T-helper 1 cell treated with Interleukin-12 subunit alpha and Interleukin-12 subunit beta and Interleukin-4 antibody, amounts not matched to agents 30 μg/mL and 1 μg/mL, for 36 hours (primary cell): Measurements from ENCODE around the gene EIF4E1B.

Source experiments
- H3K27ac Mint-ChIP-seq: one replicate; pipeline ENCODE4 v1.8.0; 2021; ENCODE audit warnings: mild to moderate bottlenecking, mixed read lengths
- H3K27me3 Mint-ChIP-seq: one replicate; pipeline ENCODE4 v1.8.0; 2021; ENCODE audit warnings: low read depth, mixed read lengths
- H3K36me3 Mint-ChIP-seq: one replicate; pipeline ENCODE4 v1.8.0; 2021; ENCODE audit warnings: low read depth, mixed read lengths
- H3K4me1 Mint-ChIP-seq: one replicate; pipeline ENCODE4 v1.8.0; 2021; ENCODE audit warnings: low read depth, mixed read lengths
- H3K4me3 Mint-ChIP-seq: one replicate; pipeline ENCODE4 v1.8.0; 2021; ENCODE audit warnings: mild to moderate bottlenecking, moderate library complexity, mixed read lengths
- H3K9me3 Mint-ChIP-seq: one replicate; pipeline ENCODE4 v1.8.0; 2021; ENCODE audit warnings: mixed read lengths

EIF4E1B gene

GRCh38 chr5:176654856-176655255, 24.4 kb downstream of the EIF4E1B start:
- H3K27me3 Mint-ChIP-seq = no peaks in the 10 kb centered on the region
- no peaks in the 10 kb centered on the region for H3K9me3 Mint-ChIP-seq
- H3K4me1 Mint-ChIP-seq = peaks cover 43% of the 10 kb centered on the region
- H3K36me3 Mint-ChIP-seq = peaks cover 21% of the 10 kb centered on the region
- H3K4me3 Mint-ChIP-seq = no peak overlapping the region
- no peak overlapping the region for H3K27ac Mint-ChIP-seq

DNA sequence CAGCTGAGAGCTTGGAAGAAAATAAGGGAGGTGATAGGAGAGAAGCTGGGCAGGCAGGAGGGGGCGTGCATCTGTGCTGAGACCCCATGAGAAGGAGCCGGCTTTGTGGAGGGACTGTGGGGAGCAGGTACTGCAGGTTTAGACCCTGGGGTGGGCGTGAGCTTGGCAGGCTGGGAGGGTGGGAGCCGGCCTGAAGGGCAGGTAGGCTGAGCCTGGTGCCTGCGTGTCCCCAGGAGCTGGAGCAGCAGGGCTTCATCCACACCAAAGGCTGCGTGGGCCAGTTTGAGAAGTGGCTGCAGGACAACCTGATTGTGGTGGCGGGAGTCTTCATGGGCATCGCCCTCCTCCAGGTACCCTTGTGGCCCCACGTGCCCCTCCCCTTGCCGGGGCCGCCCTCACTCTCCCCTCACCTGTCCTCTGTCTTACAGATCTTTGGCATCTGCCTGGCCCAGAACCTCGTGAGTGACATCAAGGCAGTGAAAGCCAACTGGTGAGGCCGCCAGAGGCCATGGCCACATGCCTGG, 26.1 kb downstream of the EIF4E1B start:
- Mint-ChIP-seq H3K4me3 (no peak overlapping the region), H3K9me3 (no peaks in the 10 kb centered on the region), H3K27ac (no peak overlapping the region), H3K4me1 (peaks cover 39% of the 10 kb centered on the region), H3K36me3 (peaks cover 16% of the 10 kb centered on the region), H3K27me3 (no peaks in the 10 kb centered on the region)

GRCh38 chr5:176658007-176658599, 27.6 kb downstream of the EIF4E1B start:
- H3K27me3 Mint-ChIP-seq = no peaks in the 10 kb centered on the region
- H3K4me3 Mint-ChIP-seq = peak overlapping the region; percentile 54
- peaks cover 15% of the 10 kb centered on the region for H3K36me3 Mint-ChIP-seq
- H3K4me1 Mint-ChIP-seq = peaks cover 30% of the 10 kb centered on the region
- no peaks in the 10 kb centered on the region for H3K9me3 Mint-ChIP-seq
- H3K27ac Mint-ChIP-seq = no peak overlapping the region

GRCh38 chr5:176658817-176659511, 28.5 kb downstream of the EIF4E1B start:
- Mint-ChIP-seq H3K27ac (peak overlapping the region; percentile 5), H3K27me3 (peaks cover 2% of the 10 kb centered on the region), H3K36me3 (peaks cover 7% of the 10 kb centered on the region), H3K4me1 (peaks cover 25% of the 10 kb centered on the region), H3K4me3 (peak overlapping the region; percentile 54), H3K9me3 (no peaks in the 10 kb centered on the region)

DNA sequence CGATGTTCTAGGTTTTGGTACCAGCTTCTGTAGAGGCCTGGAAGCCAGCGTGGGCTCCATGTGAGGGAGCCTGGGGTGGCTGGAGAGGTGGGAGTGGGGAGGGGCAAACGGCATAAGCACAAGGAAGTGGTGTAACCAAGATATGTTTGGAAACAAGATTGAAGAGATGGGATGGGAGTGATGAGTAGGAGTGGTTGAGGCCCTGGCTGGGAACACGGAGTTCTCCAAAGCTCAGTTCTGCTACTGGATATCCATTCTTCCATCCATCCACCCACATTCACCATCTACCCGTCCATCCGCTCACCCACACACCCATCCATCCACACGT, 29.0 kb downstream of the EIF4E1B start:
- Mint-ChIP-seq H3K4me1 (peaks cover 25% of the 10 kb centered on the region), H3K27ac (no peak overlapping the region)

GRCh38 chr5:176659860-176660461, 29.5 kb downstream of the EIF4E1B start:
- no peak overlapping the region for H3K4me3 Mint-ChIP-seq
- peaks cover 7% of the 10 kb centered on the region for H3K36me3 Mint-ChIP-seq
- H3K27me3 Mint-ChIP-seq = peaks cover 7% of the 10 kb centered on the region
- no peak overlapping the region for H3K27ac Mint-ChIP-seq
- no peaks in the 10 kb centered on the region for H3K9me3 Mint-ChIP-seq
- peaks cover 25% of the 10 kb centered on the region for H3K4me1 Mint-ChIP-seq

More for the DNA sequence above, 29.0 kb downstream of the EIF4E1B start:
- Mint-ChIP-seq H3K9me3 (no peaks in the 10 kb centered on the region), H3K4me3 (no peak overlapping the region), H3K36me3 (peaks cover 7% of the 10 kb centered on the region), H3K27me3 (peaks cover 7% of the 10 kb centered on the region)

DNA sequence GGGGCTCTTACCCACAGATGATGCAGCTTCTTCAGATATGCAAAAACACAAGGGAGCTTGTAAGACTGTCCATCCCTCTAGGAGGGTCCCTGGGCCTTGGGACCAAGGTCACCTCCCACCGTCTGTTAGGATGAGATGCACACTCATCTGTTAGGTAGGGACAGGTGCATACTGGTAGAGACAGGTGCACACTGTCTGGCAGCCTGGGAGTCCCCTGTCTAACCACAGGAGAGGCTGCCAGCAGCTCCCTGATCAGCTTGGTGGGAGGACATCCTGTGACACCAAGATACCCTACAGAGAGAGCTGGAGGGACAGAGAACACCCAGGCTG, 30.0 kb downstream of the EIF4E1B start:
- Mint-ChIP-seq H3K9me3 (no peaks in the 10 kb centered on the region), H3K27ac (no peak overlapping the region), H3K4me3 (no peak overlapping the region), H3K36me3 (peaks cover 4% of the 10 kb centered on the region), H3K4me1 (peaks cover 25% of the 10 kb centered on the region), H3K27me3 (peaks cover 9% of the 10 kb centered on the region)

- H3K27me3 Mint-ChIP-seq = peaks cover 12% of the 10 kb centered on the region
- H3K9me3 Mint-ChIP-seq = no peaks in the 10 kb centered on the region
- peaks cover 4% of the 10 kb centered on the region for H3K36me3 Mint-ChIP-seq
- H3K4me1 Mint-ChIP-seq = peaks cover 25% of the 10 kb centered on the region
- H3K27ac Mint-ChIP-seq = no peak overlapping the region
- H3K4me3 Mint-ChIP-seq = no peak overlapping the region
Observed at GRCh38 chr5:176660860-176661641, 30.6 kb downstream of the EIF4E1B start.

DNA sequence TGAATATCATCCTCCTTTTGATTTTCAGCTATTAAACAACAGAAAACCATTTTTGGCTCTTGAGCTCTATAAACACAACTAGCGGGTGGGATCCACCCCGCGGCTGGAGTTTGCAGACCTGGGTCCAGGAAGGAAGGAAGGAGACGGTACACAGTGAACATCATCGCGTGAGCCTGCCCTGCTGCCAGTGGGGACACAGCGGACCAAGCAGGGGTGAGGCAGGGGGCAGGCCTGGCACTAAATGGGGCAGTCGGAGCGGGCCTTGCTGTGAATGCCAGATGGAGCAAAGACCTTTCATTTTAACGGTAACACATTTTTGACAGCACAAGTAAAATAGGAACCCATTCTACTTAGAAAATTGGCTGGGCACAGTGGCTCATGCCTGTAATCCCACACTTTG, 31.2 kb downstream of the EIF4E1B start:
- Mint-ChIP-seq H3K4me1 (peaks cover 25% of the 10 kb centered on the region), H3K27ac (no peak overlapping the region), H3K27me3 (peaks cover 15% of the 10 kb centered on the region), H3K4me3 (no peak overlapping the region), H3K9me3 (no peaks in the 10 kb centered on the region), H3K36me3 (peaks cover 4% of the 10 kb centered on the region)

GRCh38 chr5:176662371-176663333, 32.2 kb downstream of the EIF4E1B start:
- H3K36me3 Mint-ChIP-seq = peaks cover 4% of the 10 kb centered on the region
- H3K27me3 Mint-ChIP-seq = peaks cover 19% of the 10 kb centered on the region

DNA sequence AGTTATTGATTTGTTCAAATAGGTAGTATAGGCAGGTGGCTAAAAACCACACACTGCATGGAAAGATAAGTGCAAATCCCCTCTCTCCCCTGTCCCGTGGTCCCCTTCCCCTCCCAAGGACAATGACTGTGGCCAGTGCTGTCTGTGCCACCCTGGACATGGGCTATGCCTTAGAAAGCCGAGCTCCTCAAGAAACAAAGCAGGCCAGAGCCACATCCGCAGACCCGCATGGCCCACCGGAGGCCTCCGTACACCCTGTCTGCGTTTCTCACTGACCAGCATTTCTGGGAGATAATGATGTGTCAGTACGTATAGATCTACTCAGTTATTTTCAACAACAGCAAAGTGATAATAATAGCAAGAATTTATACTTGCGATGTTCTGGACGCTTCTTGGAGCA, 33.1 kb downstream of the EIF4E1B start:
- H3K36me3 Mint-ChIP-seq = no peaks in the 10 kb centered on the region

More at GRCh38 chr5:176662371-176663333, 32.2 kb downstream of the EIF4E1B start:
- H3K9me3 Mint-ChIP-seq = no peaks in the 10 kb centered on the region
- H3K4me1 Mint-ChIP-seq = peaks cover 25% of the 10 kb centered on the region
- no peak overlapping the region for H3K27ac Mint-ChIP-seq
- H3K4me3 Mint-ChIP-seq = no peak overlapping the region

GRCh38 chr5:176664479-176664878, 34.0 kb downstream of the EIF4E1B start:
- Mint-ChIP-seq H3K27ac (no peak overlapping the region), H3K4me3 (no peak overlapping the region), H3K4me1 (peaks cover 11% of the 10 kb centered on the region), H3K36me3 (no peaks in the 10 kb centered on the region), H3K9me3 (no peaks in the 10 kb centered on the region), H3K27me3 (peaks cover 24% of the 10 kb centered on the region)

More for the DNA sequence above, 33.1 kb downstream of the EIF4E1B start:
- no peaks in the 10 kb centered on the region for H3K9me3 Mint-ChIP-seq
- H3K4me3 Mint-ChIP-seq = no peak overlapping the region
- H3K27me3 Mint-ChIP-seq = peaks cover 19% of the 10 kb centered on the region
- H3K27ac Mint-ChIP-seq = no peak overlapping the region
- H3K4me1 Mint-ChIP-seq = peaks cover 17% of the 10 kb centered on the region

GRCh38 chr5:176664886-176665285, 34.4 kb downstream of the EIF4E1B start:
- Mint-ChIP-seq H3K9me3 (no peaks in the 10 kb centered on the region), H3K27me3 (peaks cover 24% of the 10 kb centered on the region), H3K27ac (no peak overlapping the region), H3K4me3 (no peak overlapping the region), H3K4me1 (peaks cover 8% of the 10 kb centered on the region), H3K36me3 (no peaks in the 10 kb centered on the region)

- H3K4me3 Mint-ChIP-seq = no peak overlapping the region
- H3K27ac Mint-ChIP-seq = no peak overlapping the region
- no peaks in the 10 kb centered on the region for H3K9me3 Mint-ChIP-seq
- H3K27me3 Mint-ChIP-seq = peaks cover 24% of the 10 kb centered on the region
- peaks cover 3% of the 10 kb centered on the region for H3K4me1 Mint-ChIP-seq
- no peaks in the 10 kb centered on the region for H3K36me3 Mint-ChIP-seq
Observed at GRCh38 chr5:176665517-176665916, 35.0 kb downstream of the EIF4E1B start.
